ENCODE results near the gene CCDC88A. TPM values are rescaled to one million over a fixed set of nuclear protein-coding genes. Genes with fewer than 3 reads are reported as not detected.
A peak's percentile ranks its signal among the peaks of the same experiment; 100 is the strongest.

The CCDC88A gene
- total and polyA plus RNA-seq, 12 donors: 18.5 to 101 (median 46.8) TPM

GRCh38 chr2:55421326-55421725, 1.7 kb upstream of the CCDC88A start:
- H3K4me3 ChIP-seq: no peak overlapping the region
- H3K27me3 ChIP-seq: no peaks in the 10 kb centered on the region
- no peaks in the 10 kb centered on the region for H3K36me3 ChIP-seq (replicated peaks in 1 of 2)
- DNase-seq: no peak
- WGBS, 4 donors: 92 to 94% (median 93%) methylated on average over 5 of the region's 5 CpGs
- TF ChIP-seq, protein P1, sequence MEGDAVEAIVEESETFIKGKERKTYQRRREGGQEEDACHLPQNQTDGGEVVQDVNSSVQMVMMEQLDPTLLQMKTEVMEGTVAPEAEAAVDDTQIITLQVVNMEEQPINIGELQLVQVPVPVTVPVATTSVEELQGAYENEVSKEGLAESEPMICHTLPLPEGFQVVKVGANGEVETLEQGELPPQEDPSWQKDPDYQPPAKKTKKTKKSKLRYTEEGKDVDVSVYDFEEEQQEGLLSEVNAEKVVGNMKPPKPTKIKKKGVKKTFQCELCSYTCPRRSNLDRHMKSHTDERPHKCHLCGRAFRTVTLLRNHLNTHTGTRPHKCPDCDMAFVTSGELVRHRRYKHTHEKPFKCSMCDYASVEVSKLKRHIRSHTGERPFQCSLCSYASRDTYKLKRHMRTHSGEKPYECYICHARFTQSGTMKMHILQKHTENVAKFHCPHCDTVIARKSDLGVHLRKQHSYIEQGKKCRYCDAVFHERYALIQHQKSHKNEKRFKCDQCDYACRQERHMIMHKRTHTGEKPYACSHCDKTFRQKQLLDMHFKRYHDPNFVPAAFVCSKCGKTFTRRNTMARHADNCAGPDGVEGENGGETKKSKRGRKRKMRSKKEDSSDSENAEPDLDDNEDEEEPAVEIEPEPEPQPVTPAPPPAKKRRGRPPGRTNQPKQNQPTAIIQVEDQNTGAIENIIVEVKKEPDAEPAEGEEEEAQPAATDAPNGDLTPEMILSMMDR (IDR thresholded peaks at IDR 0.05): no peak
- TF ChIP-seq POLR2A (IDR thresholded peaks at IDR 0.05): no peak
- H3K4me1 ChIP-seq (replicated peaks in 1 of 2): peaks cover 5 to 26% of the 10 kb centered on the region in 2 donors
- intact Hi-C loops (cut with DNase I): loop anchor here (10.0 kb wide), 2 partner anchors 157 to 377 kb away; partner anchors contain the start of gene MTIF2 (in 1 of the 2)
- H3K27ac ChIP-seq: no peak overlapping the region
- H3K9me3 ChIP-seq (replicated peaks in 1 of 3): no peaks in the 10 kb centered on the region

DNA sequence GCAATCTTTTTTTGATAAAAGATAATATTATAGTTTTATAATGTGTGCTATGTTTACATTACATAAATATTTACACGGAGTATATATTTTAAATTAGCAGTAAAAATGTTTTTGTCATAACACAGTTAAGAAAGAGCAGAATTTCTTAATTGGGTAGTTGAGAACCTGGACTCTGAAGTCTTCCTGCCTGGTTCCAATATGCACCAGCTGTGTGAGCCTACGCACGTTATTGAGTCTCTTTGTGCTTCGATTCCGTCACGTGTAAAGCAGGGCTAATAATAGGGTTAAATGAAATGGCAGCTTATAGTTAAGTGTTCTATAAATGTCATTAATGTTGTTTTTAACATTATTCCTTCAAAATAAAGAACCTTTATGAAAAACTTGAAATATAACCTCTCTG, 1.2 kb upstream of the CCDC88A start:
- Histone ChIP-seq H3K27ac (peak overlapping the region in 1 of 5 donors; percentile 91), H3K4me3 (peak overlapping the region in 2 of 4 donors; percentile 84 to 90), H3K27me3 (no peaks in the 10 kb centered on the region), H3K9me3 (replicated peaks in 1 of 3) (no peaks in the 10 kb centered on the region), H3K4me1 (replicated peaks in 1 of 2) (peaks cover 5 to 28% of the 10 kb centered on the region in 2 donors), H3K36me3 (replicated peaks in 1 of 2) (no peaks in the 10 kb centered on the region)
- WGBS, 4 donors: 55 to 63% (median 59%) methylated on average over 6 of the region's 6 CpGs
- TF ChIP-seq POLR2A (IDR thresholded peaks at IDR 0.05): no peak
- TF ChIP-seq, protein P1 (IDR thresholded peaks at IDR 0.05): no peak
- no peak for DNase-seq
- intact Hi-C loops (cut with DNase I): loop anchor here (10.0 kb wide), 2 partner anchors 156 to 376 kb away; partner anchors contain the start of gene MTIF2 (in 1 of the 2)

GRCh38 chr2:55420439-55420725, 726 bp upstream of the CCDC88A start:
- no peaks in the 10 kb centered on the region for H3K36me3 ChIP-seq (replicated peaks in 1 of 2)
- peak overlapping the region; percentile 43 to 90 (median 76) for H3K4me3 ChIP-seq
- H3K27me3 ChIP-seq: no peaks in the 10 kb centered on the region
- 0 to 3% (median 0%) methylated on average over 3 of the region's 3 CpGs for WGBS, 4 donors
- H3K4me1 ChIP-seq (replicated peaks in 1 of 2): peaks cover 5 to 33% of the 10 kb centered on the region in 2 donors
- DNase-seq: no peak
- no peaks in the 10 kb centered on the region for H3K9me3 ChIP-seq (replicated peaks in 1 of 3)
- intact Hi-C loops (cut with DNase I): loop anchor here (10.0 kb wide), 2 partner anchors 156 to 376 kb away; partner anchors contain the start of gene MTIF2 (in 1 of the 2)
- peak overlapping the region in 4 of 5 donors; percentile 78 to 95 (median 89) for H3K27ac ChIP-seq
- TF ChIP-seq, protein P1 (IDR thresholded peaks at IDR 0.05): no peak
- TF ChIP-seq POLR2A (IDR thresholded peaks at IDR 0.05): no peak

DNA sequence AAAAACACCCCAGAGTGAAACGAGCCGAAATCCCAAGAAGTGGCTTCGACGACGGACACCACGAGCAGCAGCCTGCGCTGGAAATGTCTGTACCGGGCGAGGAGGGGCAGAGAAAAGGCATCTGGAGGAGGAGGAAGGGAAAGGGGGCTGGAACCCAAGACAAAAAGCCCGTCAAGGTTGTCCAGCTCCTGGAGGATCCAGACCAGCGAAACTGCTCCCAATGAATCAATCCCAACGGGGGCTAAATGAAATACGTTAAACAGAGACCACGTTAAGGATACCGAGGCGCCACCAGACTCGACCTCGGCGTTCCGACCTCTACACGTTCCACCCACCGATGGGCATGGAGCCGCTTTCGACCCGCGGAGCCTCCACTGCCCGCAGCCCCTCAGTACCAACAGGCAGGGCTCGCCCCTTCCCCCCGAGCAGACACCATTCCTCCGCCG, 400 bp downstream of the CCDC88A start:
- intact Hi-C loops (cut with DNase I): no loop called here
- Histone ChIP-seq H3K36me3 (replicated peaks in 1 of 2) (no peaks in the 10 kb centered on the region), H3K4me1 (replicated peaks in 1 of 2) (peaks cover 5 to 35% of the 10 kb centered on the region in 2 donors), H3K9me3 (replicated peaks in 1 of 3) (no peaks in the 10 kb centered on the region), H3K27me3 (no peaks in the 10 kb centered on the region), H3K4me3 (peak overlapping the region; percentile 38 to 93 (median 87)), H3K27ac (peak overlapping the region; percentile 59 to 95 (median 87))
- peak in 4 of 7 donors; percentile 34 to 45 (median 41) for DNase-seq
- TF ChIP-seq, protein P1 (IDR thresholded peaks at IDR 0.05): no peak
- TF ChIP-seq POLR2A (IDR thresholded peaks at IDR 0.05): no peak
- WGBS, 4 donors: 0% methylated on average over 28 to 31 of the region's 31 CpGs

Measured in adrenal gland (tissue), 12 donors.